Neural crest cell (in vitro differentiated cells): ENCODE data around the gene MEGF11. TPM values are rescaled to one million over a fixed set of nuclear protein-coding genes. Genes with fewer than 3 reads are reported as not detected.
A peak's percentile ranks its signal among the peaks of the same experiment; 100 is the strongest.

Experiments
- DNase-seq: peaks from one replicate; pipeline ENCODE4 v3.0.0; 2021; ENCODE audit warnings: low read depth, mixed read lengths, low spot score
- H3K27ac Mint-ChIP-seq: one replicate; pipeline ENCODE4 v1.8.0; 2021; ENCODE audit warnings: mild to moderate bottlenecking, mixed read lengths; ENCODE audit not compliant: unreplicated experiment
- H3K27me3 Mint-ChIP-seq: 2 replicates; pipeline ENCODE4 v1.8.0; 2021; ENCODE audit warnings: low read depth, mild to moderate bottlenecking, mixed read lengths
- H3K36me3 Mint-ChIP-seq: 2 replicates; pipeline ENCODE4 v1.8.0; 2021; ENCODE audit warnings: low read depth, mild to moderate bottlenecking, mixed read lengths
- H3K4me1 Mint-ChIP-seq: 2 replicates; pipeline ENCODE4 v1.8.0; 2021; ENCODE audit warnings: mixed read lengths
- H3K4me3 Mint-ChIP-seq: one replicate; pipeline ENCODE4 v1.8.0; 2021; ENCODE audit warnings: mild to moderate bottlenecking, mixed read lengths
- H3K9me3 Mint-ChIP-seq: 2 replicates; pipeline ENCODE4 v1.8.0; 2021; ENCODE audit warnings: mixed read lengths
- total RNA-seq: library from RNA; stranded (reverse); gene quantifications from 2 replicates; pipeline ENCODE4 v1.2.1, GENCODE V29; 2021
- TF ChIP-seq, protein P1 (sequence below): fragments of 200-600 bp; sonication (generic); conservative IDR thresholded peaks from 2 replicates; pipeline ENCODE4 v1.5.0; 2021; ENCODE audit warnings: antibody characterized with exemption, mild to moderate bottlenecking

The MEGF11 gene
- total RNA-seq, 1 donor from 2014 or later = 0.49 TPM

DNA sequence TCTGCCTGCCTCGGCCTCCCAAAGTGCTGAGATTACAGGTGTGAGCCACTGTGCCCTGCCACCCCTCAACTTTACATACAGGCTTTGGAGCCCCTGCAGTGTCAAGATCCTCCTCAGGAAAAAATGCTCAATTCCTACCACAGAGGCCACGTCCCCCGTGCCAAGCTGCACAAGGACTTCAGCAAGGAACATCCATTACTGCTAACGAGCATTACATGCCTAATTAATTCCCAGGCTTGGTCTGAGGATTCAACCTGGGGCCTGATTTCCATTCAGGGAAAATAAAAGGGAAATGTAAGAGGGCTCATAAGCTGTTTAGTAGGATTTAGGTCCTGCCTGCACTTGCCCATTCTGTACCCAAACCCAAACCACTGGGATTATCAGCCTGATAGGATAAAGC, 222.9 kb downstream of the MEGF11 start:
- Mint-ChIP-seq H3K9me3 (peaks cover 4% of the 10 kb centered on the region), H3K36me3 (no peaks in the 10 kb centered on the region), H3K4me3 (no peak overlapping the region), H3K27me3 (peaks cover 18% of the 10 kb centered on the region), H3K4me1 (no peaks in the 10 kb centered on the region), H3K27ac (no peak overlapping the region)
- TF ChIP-seq, protein P1, sequence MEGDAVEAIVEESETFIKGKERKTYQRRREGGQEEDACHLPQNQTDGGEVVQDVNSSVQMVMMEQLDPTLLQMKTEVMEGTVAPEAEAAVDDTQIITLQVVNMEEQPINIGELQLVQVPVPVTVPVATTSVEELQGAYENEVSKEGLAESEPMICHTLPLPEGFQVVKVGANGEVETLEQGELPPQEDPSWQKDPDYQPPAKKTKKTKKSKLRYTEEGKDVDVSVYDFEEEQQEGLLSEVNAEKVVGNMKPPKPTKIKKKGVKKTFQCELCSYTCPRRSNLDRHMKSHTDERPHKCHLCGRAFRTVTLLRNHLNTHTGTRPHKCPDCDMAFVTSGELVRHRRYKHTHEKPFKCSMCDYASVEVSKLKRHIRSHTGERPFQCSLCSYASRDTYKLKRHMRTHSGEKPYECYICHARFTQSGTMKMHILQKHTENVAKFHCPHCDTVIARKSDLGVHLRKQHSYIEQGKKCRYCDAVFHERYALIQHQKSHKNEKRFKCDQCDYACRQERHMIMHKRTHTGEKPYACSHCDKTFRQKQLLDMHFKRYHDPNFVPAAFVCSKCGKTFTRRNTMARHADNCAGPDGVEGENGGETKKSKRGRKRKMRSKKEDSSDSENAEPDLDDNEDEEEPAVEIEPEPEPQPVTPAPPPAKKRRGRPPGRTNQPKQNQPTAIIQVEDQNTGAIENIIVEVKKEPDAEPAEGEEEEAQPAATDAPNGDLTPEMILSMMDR = no peak
- no peak for DNase-seq

GRCh38 chr15:66029650-66030049, 223.9 kb downstream of the MEGF11 start:
- Mint-ChIP-seq H3K27ac (no peak overlapping the region), H3K4me1 (no peaks in the 10 kb centered on the region), H3K9me3 (peaks cover 4% of the 10 kb centered on the region), H3K4me3 (no peak overlapping the region), H3K27me3 (peaks cover 13% of the 10 kb centered on the region), H3K36me3 (no peaks in the 10 kb centered on the region)
- DNase-seq = no peak
- TF ChIP-seq, protein P1 = no peak

- DNase-seq = no peak
- H3K27me3 Mint-ChIP-seq = peaks cover 13% of the 10 kb centered on the region
Observed at GRCh38 chr15:66027268-66027805, 226.2 kb downstream of the MEGF11 start.

GRCh38 chr15:66025972-66026371, 227.6 kb downstream of the MEGF11 start:
- DNase-seq = no peak
- TF ChIP-seq, protein P1 = no peak
- H3K36me3 Mint-ChIP-seq = no peaks in the 10 kb centered on the region
- no peak overlapping the region for H3K4me3 Mint-ChIP-seq
- no peak overlapping the region for H3K27ac Mint-ChIP-seq
- no peaks in the 10 kb centered on the region for H3K4me1 Mint-ChIP-seq
- H3K27me3 Mint-ChIP-seq = peaks cover 8% of the 10 kb centered on the region
- no peaks in the 10 kb centered on the region for H3K9me3 Mint-ChIP-seq

More at GRCh38 chr15:66027268-66027805, 226.2 kb downstream of the MEGF11 start:
- Mint-ChIP-seq H3K36me3 (no peaks in the 10 kb centered on the region), H3K4me3 (no peak overlapping the region), H3K9me3 (peaks cover under 1% of the 10 kb centered on the region), H3K4me1 (no peaks in the 10 kb centered on the region), H3K27ac (no peak overlapping the region)
- TF ChIP-seq, protein P1 = no peak

DNA sequence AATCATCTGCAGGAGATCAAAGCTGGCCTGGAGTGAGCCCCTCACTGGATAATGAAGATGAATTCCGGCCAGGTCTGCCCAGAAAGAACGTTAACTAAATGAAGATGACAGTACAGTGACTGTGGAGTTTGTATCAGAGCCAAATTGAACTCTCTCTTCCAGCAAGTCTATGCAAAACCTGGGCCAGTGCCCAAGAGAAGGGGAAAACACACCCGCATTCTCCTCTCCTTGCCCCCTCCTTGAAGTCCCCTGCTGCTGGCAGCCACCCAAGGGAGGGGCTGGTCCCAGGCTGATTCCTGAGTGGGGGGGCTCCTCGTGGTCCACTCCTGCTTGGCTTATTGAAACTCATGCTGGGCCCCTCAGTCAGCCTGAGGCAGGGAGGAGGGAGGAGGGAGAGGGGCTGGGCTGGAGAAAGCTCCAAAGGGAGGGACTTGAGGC, 228.5 kb downstream of the MEGF11 start:
- TF ChIP-seq, protein P1 = no peak
- Mint-ChIP-seq H3K4me3 (no peak overlapping the region), H3K9me3 (no peaks in the 10 kb centered on the region), H3K27ac (peak overlapping the region; percentile 43), H3K27me3 (peaks cover 8% of the 10 kb centered on the region), H3K36me3 (no peaks in the 10 kb centered on the region), H3K4me1 (no peaks in the 10 kb centered on the region)
- no peak for DNase-seq
